DND-41 (cell line): ENCODE results near the gene UBE2QL1.

Experiments
- EZH2 ChIP-seq: IDR thresholded peaks from 3 replicates; pipeline ENCODE4 v1.6.1; 2012; ENCODE audit warnings: borderline replicate concordance, low read depth, mild to moderate bottlenecking, moderate library complexity, low read length, inconsistent platforms; ENCODE audit not compliant: severe bottlenecking
- TF ChIP-seq, protein P1 (sequence below): IDR thresholded peaks from 2 replicates; pipeline ENCODE4 v1.5.1; 2012; ENCODE audit warnings: borderline replicate concordance, low read length, moderate library complexity, mild to moderate bottlenecking; ENCODE audit not compliant: poor library complexity, severe bottlenecking; ENCODE audit errors: extremely low read depth

DNA sequence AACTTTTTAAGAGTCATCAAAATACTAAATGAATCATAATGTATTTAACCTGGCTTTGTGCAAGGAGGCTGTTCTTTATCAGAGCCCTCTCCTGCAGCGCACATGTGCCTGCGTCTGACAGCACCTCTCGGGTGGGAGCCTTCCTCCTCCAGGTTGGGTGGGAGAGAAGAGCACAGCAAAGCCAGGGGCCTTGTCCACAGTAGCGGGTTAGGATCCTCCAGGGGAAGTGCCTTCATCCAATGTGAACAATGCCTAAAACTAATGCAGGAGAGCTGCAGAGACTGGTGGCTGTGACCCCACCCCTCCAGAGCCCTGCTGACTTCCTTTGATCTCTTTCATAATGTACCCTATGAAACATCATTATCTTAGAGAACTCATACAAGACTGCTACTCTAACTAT lies 10.2 kb downstream of the UBE2QL1 start:
- TF ChIP-seq, protein P1, sequence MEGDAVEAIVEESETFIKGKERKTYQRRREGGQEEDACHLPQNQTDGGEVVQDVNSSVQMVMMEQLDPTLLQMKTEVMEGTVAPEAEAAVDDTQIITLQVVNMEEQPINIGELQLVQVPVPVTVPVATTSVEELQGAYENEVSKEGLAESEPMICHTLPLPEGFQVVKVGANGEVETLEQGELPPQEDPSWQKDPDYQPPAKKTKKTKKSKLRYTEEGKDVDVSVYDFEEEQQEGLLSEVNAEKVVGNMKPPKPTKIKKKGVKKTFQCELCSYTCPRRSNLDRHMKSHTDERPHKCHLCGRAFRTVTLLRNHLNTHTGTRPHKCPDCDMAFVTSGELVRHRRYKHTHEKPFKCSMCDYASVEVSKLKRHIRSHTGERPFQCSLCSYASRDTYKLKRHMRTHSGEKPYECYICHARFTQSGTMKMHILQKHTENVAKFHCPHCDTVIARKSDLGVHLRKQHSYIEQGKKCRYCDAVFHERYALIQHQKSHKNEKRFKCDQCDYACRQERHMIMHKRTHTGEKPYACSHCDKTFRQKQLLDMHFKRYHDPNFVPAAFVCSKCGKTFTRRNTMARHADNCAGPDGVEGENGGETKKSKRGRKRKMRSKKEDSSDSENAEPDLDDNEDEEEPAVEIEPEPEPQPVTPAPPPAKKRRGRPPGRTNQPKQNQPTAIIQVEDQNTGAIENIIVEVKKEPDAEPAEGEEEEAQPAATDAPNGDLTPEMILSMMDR: no peak
- TF ChIP-seq EZH2: no peak
